Measurements from ENCODE around the gene PRAMEF10.
"Not testable (repeated sequence)": the region's sequence is repeated elsewhere in the genome, so short reads cannot be mapped to it uniquely, and the experiment has no call there.

GRCh38 chr1:12921749-12922148, 23.7 kb upstream of the PRAMEF10 start:
- TF ChIP-seq CTCF (IDR thresholded peaks at IDR 0.05); ZFX (IDR thresholded peaks at IDR 0.05; ENCODE audit: borderline replicate concordance): not testable (repeated sequence)

Data from 22Rv1 (cell line).